ENCODE measurements around the gene FOXC2. TPM values are rescaled to one million over a fixed set of nuclear protein-coding genes. Genes with fewer than 3 reads are reported as not detected.

The FOXC2 gene
- total RNA-seq, 2 donors from 2014 or later, result 11.9 to 12.2 TPM

GRCh38 chr16:86531191-86531545 lies 35.5 kb upstream of the FOXC2 start:
- DNase-seq (ENCODE audit: low spot score), result peak; percentile 90
- intact Hi-C loops (cut with DNase I), result loop anchor here in 1 of 2 donors (5.0 kb wide), 1 partner anchor 1699 kb away; no protein-coding TSS in a partner anchor

GRCh38 chr16:86531641-86532525 lies 34.7 kb upstream of the FOXC2 start:
- DNase-seq (ENCODE audit: low spot score), result peak; percentile 81
- intact Hi-C loops (cut with DNase I), result loop anchor here in 1 of 2 donors (5.0 kb wide), 1 partner anchor 1700 kb away; no protein-coding TSS in a partner anchor

- intact Hi-C loops (cut with DNase I), result loop anchor here in 1 of 2 donors (5.0 kb wide), 1 partner anchor 1700 kb away; no protein-coding TSS in a partner anchor
- DNase-seq (ENCODE audit: low spot score), result no peak
These were observed 34.2 kb upstream of the FOXC2 start for GRCh38 chr16:86532526-86532815.

GRCh38 chr16:86533076-86533475 lies 33.6 kb upstream of the FOXC2 start:
- intact Hi-C loops (cut with DNase I), result loop anchor here in 1 of 2 donors (5.0 kb wide), 1 partner anchor 1701 kb away; no protein-coding TSS in a partner anchor
- peak; percentile 47 for DNase-seq (ENCODE audit: low spot score)

- DNase-seq (ENCODE audit: low spot score), result peak; percentile 56
- intact Hi-C loops (cut with DNase I), result loop anchor here in 1 of 2 donors (5.0 kb wide), 1 partner anchor 1702 kb away; no protein-coding TSS in a partner anchor
These were observed 32.8 kb upstream of the FOXC2 start for GRCh38 chr16:86533767-86534351.

- DNase-seq (ENCODE audit: low spot score), result peak; percentile 35
- intact Hi-C loops (cut with DNase I), result loop anchor here in 1 of 2 donors (5.0 kb wide), 2 partner anchors 1093 to 1703 kb away; no protein-coding TSS in a partner anchor
These were observed 31.6 kb upstream of the FOXC2 start for GRCh38 chr16:86534779-86535615.

- peak; percentile 64 for DNase-seq (ENCODE audit: low spot score)
- intact Hi-C loops (cut with DNase I), result loop anchor here in 1 of 2 donors (5.0 kb wide), 1 partner anchor 1094 kb away; no protein-coding TSS in a partner anchor
These were observed 30.0 kb upstream of the FOXC2 start for GRCh38 chr16:86536621-86537020.

GRCh38 chr16:86537486-86537885 lies 29.1 kb upstream of the FOXC2 start:
- intact Hi-C loops (cut with DNase I), result loop anchor here in 1 of 2 donors (5.0 kb wide), 1 partner anchor 1095 kb away; no protein-coding TSS in a partner anchor
- DNase-seq (ENCODE audit: low spot score), result no peak

- intact Hi-C loops (cut with DNase I), result loop anchor here in 1 of 2 donors (5.0 kb wide), 1 partner anchor 1096 kb away; no protein-coding TSS in a partner anchor
- DNase-seq (ENCODE audit: low spot score), result peak; percentile 67
These were observed 28.3 kb upstream of the FOXC2 start for GRCh38 chr16:86538196-86538780.

- intact Hi-C loops (cut with DNase I), result no loop called here
- DNase-seq (ENCODE audit: low spot score), result no peak
These were observed 25.7 kb upstream of the FOXC2 start for GRCh38 chr16:86540894-86541293.

- DNase-seq (ENCODE audit: low spot score), result no peak
- intact Hi-C loops (cut with DNase I), result no loop called here
These were observed 25.1 kb upstream of the FOXC2 start for GRCh38 chr16:86541560-86541959.

GRCh38 chr16:86542756-86543750 lies 23.6 kb upstream of the FOXC2 start:
- DNase-seq (ENCODE audit: low spot score), result no peak
- intact Hi-C loops (cut with DNase I), result no loop called here

- intact Hi-C loops (cut with DNase I), result no loop called here
- peak; percentile 40 for DNase-seq (ENCODE audit: low spot score)
These were observed 21.1 kb upstream of the FOXC2 start for GRCh38 chr16:86545481-86545880.

- peak; percentile 47 for DNase-seq (ENCODE audit: low spot score)
- intact Hi-C loops (cut with DNase I), result no loop called here
These were observed 20.5 kb upstream of the FOXC2 start for GRCh38 chr16:86545954-86546637.

- DNase-seq (ENCODE audit: low spot score), result peak; percentile 32
- intact Hi-C loops (cut with DNase I), result no loop called here
These were observed 20.0 kb upstream of the FOXC2 start for GRCh38 chr16:86546638-86547013.

- DNase-seq (ENCODE audit: low spot score), result peak; percentile 45
- intact Hi-C loops (cut with DNase I), result no loop called here
These were observed 19.3 kb upstream of the FOXC2 start for GRCh38 chr16:86547286-86547685.
